ENCODE data around the gene RSRC2.
"Not testable (repeated sequence)": the region's sequence is repeated elsewhere in the genome, so short reads cannot be mapped to it uniquely, and the experiment has no call there.

Gene RSRC2

DNA sequence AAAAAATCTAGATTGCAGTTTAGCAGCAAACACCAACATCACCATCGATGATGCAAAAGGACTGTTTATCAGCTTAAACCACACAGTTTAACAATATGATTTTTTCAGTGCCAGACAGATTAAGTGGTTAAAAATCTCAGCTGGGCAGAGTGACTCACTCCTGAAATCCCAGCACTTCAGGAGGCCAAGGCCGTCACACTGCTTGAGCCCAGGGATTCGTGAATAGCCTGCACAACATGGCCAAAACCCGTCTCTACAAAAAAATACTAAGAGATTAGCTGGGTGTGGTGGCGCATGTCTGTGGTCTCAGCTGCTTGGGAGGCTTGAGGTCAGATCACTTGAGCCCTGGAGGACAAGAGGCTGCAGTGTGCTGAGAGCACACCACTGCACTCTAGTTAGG lies 8.9 kb downstream of the RSRC2 start:
- DNase-seq = no peak

DNA sequence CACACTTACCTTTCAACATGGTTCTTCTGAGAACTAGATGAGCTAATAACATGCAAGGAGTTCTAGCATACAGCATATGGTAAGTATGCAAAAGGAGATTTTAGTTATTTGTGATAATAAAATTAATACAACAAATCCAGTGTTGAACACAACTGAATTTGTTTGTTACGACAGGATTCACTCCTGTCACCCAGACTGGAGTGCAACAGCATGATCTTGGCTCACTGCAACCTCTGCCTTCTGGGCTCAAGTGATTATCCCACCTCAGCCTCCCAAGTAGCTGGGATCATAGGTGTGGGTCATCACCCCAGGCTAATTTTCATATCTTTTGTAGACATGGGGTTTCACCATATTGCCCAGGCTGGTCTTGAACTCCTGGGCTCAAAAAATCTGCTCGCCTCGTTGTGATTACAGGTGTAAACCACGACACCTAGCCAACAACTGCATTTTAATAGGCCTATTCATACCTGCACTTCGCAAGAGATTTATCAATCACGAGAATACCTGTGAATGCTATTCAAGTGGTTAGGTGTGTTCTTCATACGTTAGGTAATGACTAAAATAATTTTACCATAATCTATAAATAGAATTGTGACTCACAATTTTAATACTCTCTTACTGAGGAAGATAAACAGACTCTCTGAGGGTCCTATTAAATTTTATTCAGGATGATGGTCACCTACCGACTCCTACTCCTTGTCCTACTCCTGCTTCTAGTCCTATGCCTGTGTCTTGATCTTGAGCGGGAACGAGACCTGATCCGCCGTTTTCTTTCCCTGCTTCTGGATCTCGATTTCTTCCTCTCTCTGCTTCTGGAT lies 10.0 kb downstream of the RSRC2 start:
- DNase-seq = no peak

DNA sequence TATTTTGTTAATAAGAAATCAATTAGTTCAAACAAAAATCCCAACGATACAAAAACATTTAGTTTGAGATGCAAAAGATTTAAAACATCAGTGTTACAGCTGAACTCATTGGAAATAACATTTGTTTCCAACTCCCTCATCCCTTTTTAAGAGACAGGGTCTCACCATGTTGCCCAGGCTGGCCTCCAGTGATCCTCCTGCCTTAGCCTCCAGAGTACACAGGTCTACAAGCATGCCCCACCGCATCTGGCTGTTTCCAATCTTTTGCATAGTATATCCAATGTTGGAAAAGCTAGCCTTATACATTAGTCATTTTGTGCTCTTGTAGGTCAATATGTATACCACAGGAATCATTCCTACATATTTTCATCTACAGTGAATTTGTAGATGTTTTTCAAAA lies 11.5 kb downstream of the RSRC2 start:
- no peak for DNase-seq

DNA sequence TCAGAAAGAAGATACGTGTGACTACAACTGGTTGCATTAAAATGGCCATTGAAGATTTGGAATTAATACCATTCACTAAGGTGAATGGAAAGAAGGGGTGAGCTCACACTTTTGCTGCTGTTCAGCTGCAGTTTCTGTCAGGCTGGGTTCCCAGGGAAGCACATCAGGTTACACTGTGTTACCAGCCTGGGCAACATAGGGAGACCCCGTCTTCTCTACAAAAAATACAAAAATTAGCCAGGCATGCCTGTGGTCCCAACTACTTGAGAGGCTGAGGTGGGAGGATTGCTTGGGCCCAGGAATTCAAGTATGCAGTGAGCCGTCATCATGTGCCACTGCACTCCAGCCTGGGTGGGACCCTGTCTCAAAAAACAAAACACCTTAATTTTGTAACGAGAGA lies 13.1 kb downstream of the RSRC2 start:
- no peak for DNase-seq

DNA sequence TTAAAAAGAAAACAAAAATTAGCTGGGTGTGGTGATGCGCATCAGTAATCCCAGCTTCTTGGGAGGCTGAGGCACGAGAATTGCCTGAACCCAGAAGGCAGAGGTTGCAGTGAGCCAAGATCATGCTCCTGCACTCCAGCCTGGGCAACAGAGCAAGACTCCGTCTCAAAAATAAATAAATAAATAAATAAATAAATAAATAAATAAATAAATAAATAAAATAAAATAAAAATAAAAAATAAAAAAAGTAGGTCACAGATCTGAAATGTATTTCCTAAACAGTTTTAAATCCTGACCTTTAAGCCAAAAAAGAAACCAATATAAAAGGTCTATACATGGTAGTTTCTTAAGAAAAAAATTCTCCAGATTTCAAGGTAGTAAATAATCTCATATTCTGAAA lies 13.7 kb downstream of the RSRC2 start:
- not testable (repeated sequence) for DNase-seq

DNA sequence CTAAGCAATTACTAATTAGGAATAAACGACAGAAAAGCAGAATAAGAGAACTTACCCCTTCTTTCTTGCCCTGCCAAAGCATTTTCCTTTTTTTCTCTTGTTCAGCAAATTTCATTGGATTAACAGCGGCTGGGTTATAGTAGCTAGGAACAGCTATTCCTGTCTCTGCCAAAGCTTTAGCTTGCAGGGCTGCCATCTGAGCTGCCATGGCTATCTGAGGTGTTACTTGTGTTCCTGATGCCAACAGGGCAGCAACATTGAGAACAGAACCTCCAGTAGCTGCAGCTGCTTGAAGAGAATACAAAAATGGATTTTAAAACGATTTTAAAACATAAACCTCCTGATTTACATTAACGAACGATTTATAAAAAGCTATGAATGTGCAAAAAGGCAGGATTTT lies 18.6 kb downstream of the RSRC2 start:
- DNase-seq = no peak

DNA sequence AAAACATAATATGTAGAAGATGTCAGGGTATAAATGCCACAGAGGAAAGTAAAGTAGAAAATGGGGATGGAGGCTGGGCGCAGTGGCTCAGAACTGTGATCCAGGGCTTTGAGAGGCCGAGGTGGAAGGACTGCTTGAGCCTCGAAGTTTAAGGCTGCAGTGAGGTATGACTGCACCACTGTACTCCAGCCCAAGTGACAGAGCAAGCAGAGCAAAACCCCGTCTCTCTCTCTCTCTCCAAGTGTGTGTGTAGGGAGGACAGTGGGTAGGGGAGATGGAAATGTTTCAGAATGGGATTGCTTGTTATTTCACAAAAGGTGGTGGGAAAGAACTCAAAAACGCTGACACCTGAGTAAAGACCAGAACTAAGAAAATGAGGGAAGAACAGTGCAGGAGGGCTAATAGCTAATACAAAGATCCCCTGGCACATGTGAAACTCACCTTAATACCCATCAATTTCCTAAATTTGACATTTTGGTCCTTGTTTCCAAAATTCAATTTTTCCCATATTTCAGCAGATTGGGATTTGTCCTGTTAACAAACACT lies 20.3 kb downstream of the RSRC2 start:
- no peak for DNase-seq

DNA sequence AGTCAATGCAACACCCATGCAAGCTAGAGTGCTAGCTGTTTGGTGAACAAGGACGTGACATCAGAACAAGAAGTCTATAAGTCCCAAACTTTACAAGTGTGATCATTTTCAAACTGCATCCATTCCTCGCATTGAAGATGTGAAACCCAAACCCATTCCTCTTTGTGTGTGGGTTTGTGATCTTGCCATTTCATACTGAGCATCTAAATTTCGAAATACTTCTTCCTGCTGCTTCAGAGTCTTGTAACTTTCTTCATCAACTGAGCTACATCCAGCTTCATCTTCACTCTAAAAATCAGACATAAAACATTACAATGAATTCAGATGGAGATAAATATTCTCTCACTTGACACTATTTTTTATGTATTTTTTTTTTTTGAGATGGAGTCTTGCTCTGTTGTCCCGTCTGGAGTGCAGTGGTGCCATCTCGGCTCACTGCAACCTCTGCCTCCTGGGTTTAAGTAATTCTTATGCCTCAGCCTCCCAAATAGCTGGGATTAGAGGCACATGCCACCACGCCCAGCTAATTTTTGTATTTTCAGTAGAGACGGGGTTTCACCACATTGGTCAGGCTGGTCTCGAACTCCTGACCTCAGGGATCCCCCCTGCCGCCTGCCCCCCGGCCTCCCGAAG lies 21.2 kb downstream of the RSRC2 start:
- no peak for DNase-seq

DNA sequence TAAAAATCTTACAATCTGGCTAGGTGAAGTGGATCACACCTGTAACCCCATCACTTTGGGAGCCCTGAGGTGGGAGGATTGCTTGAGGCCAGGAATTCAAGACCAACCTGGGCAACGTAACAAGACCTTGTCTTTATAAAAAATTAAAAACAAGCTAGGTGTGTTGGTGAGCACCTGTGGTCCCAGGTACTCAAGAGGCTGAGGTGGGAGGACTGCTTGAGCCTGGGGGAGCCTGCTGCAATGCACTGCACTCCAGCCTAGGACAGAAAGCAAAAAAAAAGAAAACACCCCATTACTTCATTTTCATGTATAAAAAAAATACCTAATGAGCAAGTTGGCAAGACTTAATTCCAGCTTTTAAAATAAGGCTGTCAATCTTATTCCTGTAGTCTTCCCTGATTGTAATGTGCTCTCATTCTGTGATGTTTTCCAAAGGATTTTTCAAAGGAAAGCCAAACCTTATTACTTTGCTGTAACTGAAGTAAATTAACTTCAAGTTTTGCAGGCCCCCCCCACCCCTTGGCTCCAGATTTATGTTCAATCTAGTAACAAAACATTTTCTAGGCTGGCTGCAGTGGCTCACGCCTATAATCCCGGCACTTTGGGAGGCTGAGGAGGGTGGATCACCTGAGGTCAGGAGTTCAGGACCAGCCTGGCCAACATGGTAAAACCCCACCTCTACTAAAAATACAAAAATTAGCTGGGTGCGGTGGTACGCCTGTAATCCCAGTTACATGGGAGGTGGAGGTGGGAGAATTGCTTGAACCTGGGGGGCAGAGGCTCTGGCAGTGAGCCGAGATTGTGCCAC lies 22.7 kb downstream of the RSRC2 start:
- no peak for DNase-seq

DNA sequence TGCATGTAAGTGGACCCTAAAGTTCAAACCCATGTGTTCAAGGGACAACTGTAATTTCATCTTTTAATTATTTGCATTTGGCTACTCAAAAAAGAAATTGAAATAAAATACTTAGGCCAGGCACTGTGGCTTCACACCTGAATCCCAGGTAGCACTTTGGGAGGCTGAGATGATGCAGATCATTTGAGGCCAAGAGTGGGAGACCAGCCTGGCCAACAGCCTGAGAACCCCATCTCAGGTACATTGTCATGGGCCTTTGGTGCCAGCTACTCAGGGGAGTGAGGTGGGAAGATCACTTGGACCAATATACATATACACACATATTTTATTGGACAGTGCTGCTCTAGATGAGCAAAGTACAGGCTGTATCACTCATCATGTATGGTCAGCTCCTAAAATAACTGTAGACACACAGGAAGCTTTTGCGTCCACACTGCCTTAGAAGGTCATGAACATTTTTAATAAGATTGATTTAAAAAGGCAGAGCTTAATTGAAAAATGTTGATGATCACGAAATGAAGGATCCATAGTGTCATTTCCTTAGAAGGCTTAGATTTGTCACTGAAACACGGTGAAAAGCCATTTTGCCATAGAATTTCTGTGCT lies 23.5 kb downstream of the RSRC2 start:
- no peak for DNase-seq

DNA sequence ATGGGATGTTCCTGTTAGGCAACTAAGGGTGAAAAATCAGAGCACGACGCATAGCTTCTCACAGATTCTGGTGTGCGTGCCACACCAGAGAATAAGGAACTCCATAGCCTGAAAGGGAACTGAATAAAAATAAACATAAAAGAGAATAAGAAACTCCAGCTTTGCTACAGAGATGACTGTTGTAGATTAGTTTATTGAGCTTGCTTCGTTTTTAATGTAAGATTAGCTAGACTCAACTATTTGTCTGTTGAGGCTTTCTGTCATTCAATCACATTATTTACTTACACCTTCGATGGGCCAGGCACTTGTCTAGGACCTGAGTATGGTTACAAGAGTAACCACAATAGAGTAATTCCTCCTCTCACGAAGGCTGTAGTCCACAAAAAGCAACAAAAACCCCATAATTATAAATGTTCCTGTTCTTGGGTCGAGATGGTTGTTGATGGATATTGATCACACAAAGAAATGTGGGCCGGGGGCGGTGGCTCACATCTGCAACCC lies 25.2 kb downstream of the RSRC2 start:
- no peak for DNase-seq

DNA sequence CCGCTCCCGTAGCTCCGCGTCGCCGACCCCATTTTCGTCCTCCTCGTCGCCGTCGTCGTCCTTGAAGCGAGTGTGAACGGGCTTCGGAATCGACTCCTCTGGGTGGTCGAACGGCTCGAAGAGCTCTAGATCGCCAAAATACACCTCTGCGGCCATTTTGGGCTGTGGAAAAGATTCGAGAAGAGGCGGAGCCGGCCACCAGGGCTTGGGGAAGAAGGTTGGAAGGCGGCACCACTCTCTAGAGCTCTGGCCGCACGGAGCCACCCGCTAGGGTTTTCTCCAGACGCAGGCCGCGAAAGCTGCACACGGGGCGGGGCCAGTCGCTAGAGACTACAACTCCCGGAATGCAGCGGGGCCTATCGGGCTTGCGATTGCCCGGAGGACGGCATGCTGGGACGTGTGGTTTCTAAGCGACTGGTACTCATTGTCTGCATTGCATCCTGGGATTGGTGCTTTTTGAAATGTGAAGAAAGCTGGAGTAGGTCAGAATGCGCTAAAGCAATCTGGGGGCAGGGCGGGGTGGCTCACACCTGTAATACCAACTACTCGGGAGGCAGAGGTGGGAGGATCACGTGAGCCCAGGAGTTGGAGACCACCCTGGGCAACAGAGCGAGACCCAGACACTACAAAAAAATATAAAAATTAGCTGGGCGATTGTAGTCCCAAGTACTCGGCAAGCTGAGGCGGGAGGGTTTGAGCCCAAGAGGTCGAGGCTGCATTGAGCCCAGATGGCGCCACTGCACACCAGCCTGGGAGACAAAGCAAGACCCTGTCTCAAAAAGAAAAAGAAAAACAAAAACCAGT lies 25.8 kb downstream of the RSRC2 start, which contains the start of gene ZCCHC8:
ZCCHC8 (minus strand) TSS at position 248 of the 804 bp plus-strand sequence; CDS start at position 156, 92 bp downstream.
- DNase-seq = peak; percentile 97 to 98

DNA sequence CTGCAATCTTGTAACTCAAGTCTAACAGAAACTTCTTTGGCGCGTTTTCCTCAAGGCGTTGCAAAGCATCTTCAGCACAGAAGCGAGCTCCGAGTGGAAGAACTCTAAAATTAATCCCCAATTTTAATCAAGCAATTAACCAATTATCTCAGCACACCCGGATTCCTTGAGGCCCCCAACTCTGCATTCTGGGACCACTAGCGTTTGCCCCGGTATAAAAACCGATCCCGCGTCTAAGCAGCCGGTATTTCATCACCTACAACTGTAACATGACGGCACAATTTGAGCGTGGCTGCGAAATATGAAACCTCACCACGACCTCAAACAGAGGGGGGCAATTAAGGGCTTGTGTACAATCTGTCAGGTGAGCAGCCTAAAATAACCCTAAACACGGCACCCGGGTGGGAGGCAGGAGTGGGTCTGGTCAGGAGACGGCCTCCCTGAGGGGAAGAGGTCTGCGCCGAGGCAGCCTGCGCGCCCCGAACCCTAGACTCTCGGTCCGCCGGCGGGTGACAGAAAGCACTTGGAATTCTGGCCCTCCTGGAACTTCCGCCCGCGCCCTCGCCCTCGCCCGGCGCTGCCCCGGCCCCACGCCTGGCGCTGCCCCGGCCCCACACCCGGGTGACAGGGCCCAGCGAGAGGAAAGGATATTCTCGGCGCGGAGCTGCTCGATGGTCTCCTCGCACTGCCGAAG lies 26.6 kb downstream of the RSRC2 start:
- DNase-seq = peak; percentile 42 to 52

DNA sequence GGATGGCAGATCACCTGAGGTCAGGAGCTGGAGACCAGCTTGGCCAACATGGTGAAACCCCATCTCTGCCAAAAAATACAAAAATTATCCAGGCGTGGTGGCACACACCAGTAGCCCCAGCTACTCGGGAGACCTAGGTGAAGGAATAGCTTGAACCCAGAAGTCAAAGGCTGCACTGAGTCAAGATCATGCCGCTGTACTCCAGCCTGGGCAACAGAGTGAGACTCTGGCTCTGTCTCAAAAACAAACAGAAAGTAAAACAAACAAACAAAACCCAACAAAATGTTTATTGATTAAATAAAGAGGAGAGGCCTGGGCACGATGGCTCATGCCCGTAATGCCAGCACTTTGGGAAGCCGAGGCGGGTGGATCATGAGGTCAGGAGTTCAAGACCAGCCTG lies 31.5 kb downstream of the RSRC2 start:
- DNase-seq = no peak

DNA sequence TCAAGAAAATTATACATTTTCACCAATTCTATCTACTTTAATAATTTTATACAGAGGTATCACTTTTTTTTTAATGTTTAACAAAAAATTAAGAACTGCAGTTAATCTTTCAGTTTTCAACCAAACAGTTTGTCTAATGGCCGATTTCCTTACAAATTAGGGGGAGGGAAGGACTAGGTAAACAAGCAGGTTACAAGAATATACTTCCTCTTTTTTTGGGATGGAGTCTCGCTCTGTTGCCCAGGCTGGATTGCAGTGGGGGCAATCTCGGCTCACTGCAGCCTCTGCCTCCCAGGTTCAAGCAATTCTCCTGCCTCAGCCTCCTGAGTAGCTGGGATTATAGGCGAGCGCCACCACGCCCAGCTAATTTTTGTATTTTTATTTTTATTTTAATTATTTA lies 33.5 kb downstream of the RSRC2 start:
- not testable (repeated sequence) for DNase-seq

DNA sequence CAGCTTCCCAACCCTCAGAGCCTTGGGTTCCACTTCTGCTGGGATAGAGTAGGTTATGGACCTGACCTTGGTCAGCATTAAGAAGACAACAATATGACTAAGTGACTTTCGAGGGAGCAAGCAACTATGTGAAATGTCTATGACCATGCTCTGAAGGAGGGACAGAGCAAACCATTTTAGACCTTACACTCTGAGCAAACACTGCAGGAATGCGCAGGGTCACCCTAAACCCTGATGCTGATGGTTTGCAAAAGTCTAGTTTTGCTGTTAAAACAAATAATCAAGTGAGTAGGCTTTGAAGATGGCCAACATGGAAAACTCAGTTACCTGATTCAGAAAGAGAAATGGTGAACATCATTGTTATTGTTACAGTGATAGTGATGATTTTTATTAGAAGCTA lies 34.7 kb downstream of the RSRC2 start:
- DNase-seq = no peak

DNA sequence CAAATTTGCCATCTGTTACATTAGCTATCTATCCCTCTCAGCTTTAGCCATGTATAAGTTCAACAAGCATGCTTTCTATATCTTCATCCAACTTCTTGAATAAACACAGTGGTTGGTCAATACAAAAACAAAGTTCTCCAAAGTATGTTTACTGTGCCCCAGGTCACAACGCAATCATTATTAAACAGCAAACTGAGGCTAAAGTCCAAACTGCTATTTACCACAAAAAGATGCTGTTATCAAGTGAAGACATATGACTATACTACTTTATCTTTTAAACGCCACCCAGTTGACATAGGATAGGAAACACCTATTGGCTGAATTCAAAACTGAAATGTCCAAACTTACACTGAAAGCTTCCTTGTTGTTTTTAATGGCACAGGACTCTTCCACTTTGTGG lies 37.7 kb downstream of the RSRC2 start:
- DNase-seq = no peak

DNA sequence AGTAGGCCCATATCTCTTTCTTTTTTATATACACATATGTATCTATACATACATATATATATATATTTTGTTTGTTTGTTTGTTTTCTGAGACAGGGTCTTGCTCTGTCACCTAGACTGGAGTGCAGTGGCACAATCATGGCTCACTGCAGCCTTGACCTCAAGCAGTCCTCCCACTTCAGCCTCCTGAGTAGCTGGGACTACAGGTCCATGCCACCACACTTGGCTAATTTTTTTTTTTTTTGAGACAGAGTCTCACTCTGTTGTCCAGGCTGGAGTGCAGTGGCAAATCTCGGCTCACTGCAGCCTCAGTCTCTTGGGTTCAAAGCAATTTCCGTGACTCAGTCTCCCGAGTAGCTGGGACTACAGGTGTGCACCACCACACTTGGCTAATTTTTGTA lies 38.9 kb downstream of the RSRC2 start:
- DNase-seq = not testable (repeated sequence)

DNA sequence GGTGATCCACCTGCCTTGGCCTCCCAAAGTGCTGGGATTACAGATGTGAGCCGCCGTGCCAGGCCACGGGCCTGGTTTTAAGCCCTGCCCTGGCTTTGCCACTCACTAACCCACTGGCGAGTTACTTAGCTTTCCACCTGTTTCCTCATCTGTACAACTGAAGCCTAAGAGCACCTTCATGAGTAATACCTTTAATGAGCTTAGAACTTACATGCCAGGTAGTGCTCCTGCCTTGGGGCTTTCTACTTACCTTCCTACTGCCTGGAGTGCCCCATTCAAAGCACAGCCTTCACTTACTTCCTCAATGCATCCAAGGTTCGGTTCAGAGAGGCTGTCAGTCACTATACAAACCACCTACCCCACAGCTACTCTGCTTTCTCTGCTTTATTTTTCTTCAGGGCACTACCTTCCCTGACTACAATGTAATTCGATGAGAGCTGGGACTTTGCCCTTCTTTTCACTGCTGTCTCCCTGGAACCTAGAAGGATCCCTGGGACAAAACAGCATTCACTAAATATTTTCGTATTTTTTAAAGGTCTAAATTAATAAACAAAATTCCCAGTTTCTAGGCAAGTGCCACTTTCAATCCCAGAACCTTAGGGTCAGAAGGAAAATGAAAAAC lies 39.8 kb downstream of the RSRC2 start:
- no peak for DNase-seq

DNA sequence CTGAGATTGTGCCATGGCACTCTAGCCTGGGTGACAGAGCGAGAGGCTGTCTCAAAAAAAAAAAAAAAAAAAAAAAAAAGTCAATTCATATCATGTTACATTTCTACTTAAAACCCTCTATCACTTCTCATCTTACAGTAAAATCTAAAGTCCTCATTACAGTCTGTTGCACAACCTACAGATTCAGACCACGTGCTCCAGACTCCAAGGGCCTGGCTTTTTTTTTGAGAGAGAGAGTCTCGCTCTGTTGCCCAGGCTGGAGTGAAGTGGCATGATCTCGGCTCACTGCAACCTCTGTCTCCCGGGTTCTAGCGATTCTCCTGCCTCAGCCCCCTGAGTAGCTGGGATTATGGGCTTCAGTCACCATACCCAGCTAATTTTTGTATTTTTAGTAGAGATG lies 40.4 kb downstream of the RSRC2 start:
- not testable (repeated sequence) for DNase-seq

DNA sequence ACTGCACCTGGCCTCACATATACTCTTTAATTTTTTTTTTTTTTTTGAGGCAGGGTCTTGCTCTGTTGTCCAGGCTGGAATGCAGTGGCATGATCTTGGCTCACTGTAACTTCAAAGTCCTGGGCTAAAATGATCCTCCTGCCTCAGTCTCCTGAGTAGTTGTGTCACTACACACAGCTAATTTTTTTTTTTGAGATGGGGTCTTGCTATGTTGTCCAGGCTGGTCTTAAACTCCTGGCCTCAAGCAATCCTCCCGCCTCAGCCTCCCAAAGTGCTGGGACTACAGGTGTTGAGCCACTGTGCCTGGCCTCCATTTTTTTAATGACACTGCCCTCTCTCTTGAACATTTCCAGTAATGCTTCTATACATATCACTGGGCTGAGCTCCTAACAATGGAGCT lies 42.4 kb downstream of the RSRC2 start:
- DNase-seq = not testable (repeated sequence)

All from activated CD4-positive, alpha-beta T cell treated with anti-CD3 and anti-CD28 coated beads, Interleukin-2, amount 50 U/mL, for 48 hours (primary cell).